Body of pancreas (tissue), 4 donors: ENCODE measurements around the gene SLC15A4. TPM values are rescaled to one million over a fixed set of nuclear protein-coding genes. Genes with fewer than 3 reads are reported as not detected.

Experiments used
- ATAC-seq: fragments of 150-250 bp; one replicate; pipeline ENCODE4 v1.9.1; 2016
- DNase-seq, 4 donors: peaks; one replicate each; pipeline ENCODE4 v3.0.0-alpha.2; 2019
- H3K27ac ChIP-seq, 4 donors: fragments of 200-600 bp; sonication (generic); 1 replicate in 3 of 4; 2 replicates in 1 of 4; pipeline versions ENCODE4 v1.5.1 to v1.6.1; 2016 to 2019; ENCODE audit warnings: mild to moderate bottlenecking in 1 of 4, mixed read lengths in 1 of 4, moderate library complexity in 1 of 4
- H3K27me3 ChIP-seq, 2 donors: fragments of 200-600 bp; sonication (generic); one replicate each; pipeline ENCODE4 v1.6.0; 2016; ENCODE audit warnings: mild to moderate bottlenecking in 1 of 2
- H3K36me3 ChIP-seq, 2 donors: fragments of 200-600 bp; sonication (generic); replicated peaks in 1 of 2; 2 replicates each; pipeline ENCODE4 v1.5.1; 2016; ENCODE audit warnings: low read depth in 2 of 2; ENCODE audit not compliant: insufficient read depth in 1 of 2
- H3K4me1 ChIP-seq: fragments of 200-600 bp; sonication (generic); one replicate; pipeline ENCODE4 v1.6.0; 2016
- H3K4me3 ChIP-seq, 2 donors: fragments of 200-600 bp; sonication (generic); 1 replicate in 1 of 2; 2 replicates in 1 of 2; pipeline ENCODE4 v1.5.1; 2016 to 2019
- H3K9me3 ChIP-seq, 3 donors: fragments of 200-600 bp; sonication (generic); 1 replicate in 2 of 3; 2 replicates in 1 of 3; pipeline ENCODE4 v1.5.1; 2016
- POLR2A ChIP-seq, 3 donors: fragments of 450-650 bp; IDR thresholded peaks; one replicate each; pipeline ENCODE4 v1.6.1; 2016; ENCODE audit warnings: antibody characterized with exemption in 3 of 3, mild to moderate bottlenecking in 2 of 3
- WGBS, 2 donors: methylation state at CpG; one replicate each; pipeline ENCODE4 v1.1.5; 2017; 5-methylcytosine and 5-hydroxymethylcytosine counted together
- intact Hi-C: fragments of 100-400 bp; cut with DNase I; formaldehyde crosslinking; loops from one replicate; pipeline ENCODE4 v1.15.1; 2023
- total RNA-seq, 2 donors: library from RNA; depleted of rRNA; stranded (reverse); fragments of >200 nt; gene quantifications; one replicate each; pipeline ENCODE4 v1.1.0, GENCODE V29; 2016
- TF ChIP-seq, protein P1 (sequence below), 7 experiments: fragments of 450-650 bp in 4 of 7; fragments of 200-600 bp in 3 of 7; sonication (generic) in 3 of 7; IDR thresholded peaks; one replicate each; pipeline ENCODE4 v1.5.1; 2016 to 2019; ENCODE audit warnings: antibody characterized with exemption in 7 of 7

The SLC15A4 gene
- total RNA-seq, 2 donors from 2014 or later = 14.5 to 21.0 TPM

DNA sequence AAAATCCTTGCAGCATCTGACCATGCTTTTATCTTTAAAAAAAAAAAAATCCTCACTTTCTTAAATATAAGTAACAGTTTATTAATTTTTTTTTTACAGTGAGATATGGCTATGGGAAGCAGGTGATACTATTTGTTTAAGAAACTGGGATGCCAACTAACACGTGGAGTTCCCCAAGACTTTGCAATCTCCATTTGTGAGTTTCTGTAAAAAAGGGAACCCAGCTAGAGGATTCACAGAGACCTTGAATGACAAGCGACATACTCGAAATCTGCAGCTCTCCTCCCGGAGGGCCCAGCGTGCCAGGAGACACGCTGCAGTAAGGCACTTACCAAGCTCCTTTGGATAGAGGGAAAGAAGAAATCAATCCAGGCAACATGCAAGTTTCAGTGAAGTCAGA is 30.1 kb downstream of the SLC15A4 start:
- Histone ChIP-seq H3K36me3 (peaks cover 0 to 23% of the 10 kb centered on the region in 2 donors), H3K4me1 (no peaks in the 10 kb centered on the region), H3K27ac (no peak overlapping the region), H3K27me3 (no peaks in the 10 kb centered on the region), H3K4me3 (no peak overlapping the region), H3K9me3 (no peaks in the 10 kb centered on the region)
- intact Hi-C loops = no loop called here
- WGBS, 2 donors = 74 to 84% methylated on average over 6 of the region's 6 CpGs
- no peak for ATAC-seq
- TF ChIP-seq, protein P1, sequence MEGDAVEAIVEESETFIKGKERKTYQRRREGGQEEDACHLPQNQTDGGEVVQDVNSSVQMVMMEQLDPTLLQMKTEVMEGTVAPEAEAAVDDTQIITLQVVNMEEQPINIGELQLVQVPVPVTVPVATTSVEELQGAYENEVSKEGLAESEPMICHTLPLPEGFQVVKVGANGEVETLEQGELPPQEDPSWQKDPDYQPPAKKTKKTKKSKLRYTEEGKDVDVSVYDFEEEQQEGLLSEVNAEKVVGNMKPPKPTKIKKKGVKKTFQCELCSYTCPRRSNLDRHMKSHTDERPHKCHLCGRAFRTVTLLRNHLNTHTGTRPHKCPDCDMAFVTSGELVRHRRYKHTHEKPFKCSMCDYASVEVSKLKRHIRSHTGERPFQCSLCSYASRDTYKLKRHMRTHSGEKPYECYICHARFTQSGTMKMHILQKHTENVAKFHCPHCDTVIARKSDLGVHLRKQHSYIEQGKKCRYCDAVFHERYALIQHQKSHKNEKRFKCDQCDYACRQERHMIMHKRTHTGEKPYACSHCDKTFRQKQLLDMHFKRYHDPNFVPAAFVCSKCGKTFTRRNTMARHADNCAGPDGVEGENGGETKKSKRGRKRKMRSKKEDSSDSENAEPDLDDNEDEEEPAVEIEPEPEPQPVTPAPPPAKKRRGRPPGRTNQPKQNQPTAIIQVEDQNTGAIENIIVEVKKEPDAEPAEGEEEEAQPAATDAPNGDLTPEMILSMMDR (IDR thresholded peaks at IDR 0.05) = no peak
- TF ChIP-seq POLR2A (IDR thresholded peaks at IDR 0.05) = no peak
- DNase-seq = no peak

DNA sequence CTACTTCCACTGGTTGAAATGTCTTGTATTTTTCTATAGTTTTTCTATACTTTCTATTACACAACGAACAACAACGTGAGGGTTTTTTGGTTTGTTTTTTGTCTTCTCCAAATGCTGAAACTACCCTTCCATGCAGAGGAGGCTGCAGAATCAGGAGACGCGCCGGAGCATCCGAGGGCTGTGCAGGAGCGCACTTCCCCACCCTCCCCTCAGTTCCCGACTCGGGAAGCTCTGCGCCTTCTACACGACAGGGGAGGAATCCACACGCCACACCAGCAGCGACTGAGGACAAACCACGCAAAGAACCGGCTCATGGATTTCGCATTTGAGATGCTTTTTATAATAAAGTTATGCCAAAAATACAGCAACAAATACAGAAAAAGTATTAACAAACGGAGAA is 30.9 kb downstream of the SLC15A4 start:
- ATAC-seq = no peak
- no peaks in the 10 kb centered on the region for H3K4me1 ChIP-seq
- intact Hi-C loops = no loop called here
- WGBS, 2 donors = 93 to 97% methylated on average over 17 of the region's 17 CpGs
- H3K27me3 ChIP-seq = no peaks in the 10 kb centered on the region
- no peaks in the 10 kb centered on the region for H3K9me3 ChIP-seq
- TF ChIP-seq, protein P1 (IDR thresholded peaks at IDR 0.05) = no peak
- TF ChIP-seq POLR2A (IDR thresholded peaks at IDR 0.05) = no peak
- DNase-seq = no peak
- H3K4me3 ChIP-seq = no peak overlapping the region
- peaks cover 0 to 19% of the 10 kb centered on the region in 2 donors for H3K36me3 ChIP-seq
- no peak overlapping the region for H3K27ac ChIP-seq

DNA sequence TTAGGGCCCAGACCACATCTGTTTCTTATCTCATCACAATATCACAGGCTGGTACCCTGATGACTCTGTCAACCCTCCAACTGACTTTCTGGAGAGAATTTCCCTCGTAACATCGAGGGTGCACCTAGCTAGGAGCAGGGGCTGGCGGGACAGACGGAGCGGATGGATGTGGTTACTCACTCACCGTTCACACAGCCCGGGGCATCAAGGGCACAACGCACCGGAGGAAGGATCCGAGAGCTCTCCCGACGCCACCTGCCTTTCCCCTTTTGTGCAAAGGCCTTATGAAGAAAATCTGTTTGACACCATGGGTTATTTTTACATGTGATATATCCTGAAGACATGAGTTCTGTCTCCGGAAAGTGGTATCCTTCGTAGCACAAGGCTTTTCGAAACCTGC is 31.4 kb downstream of the SLC15A4 start:
- 88 to 91% methylated on average over 15 of the region's 15 CpGs for WGBS, 2 donors
- H3K36me3 ChIP-seq = peaks cover 0 to 17% of the 10 kb centered on the region in 2 donors
- TF ChIP-seq, protein P1 (IDR thresholded peaks at IDR 0.05) = no peak
- no peak for TF ChIP-seq POLR2A (IDR thresholded peaks at IDR 0.05)
- H3K4me1 ChIP-seq = no peaks in the 10 kb centered on the region
- DNase-seq = no peak
- no peaks in the 10 kb centered on the region for H3K9me3 ChIP-seq
- no peak for ATAC-seq
- intact Hi-C loops = no loop called here
- no peak overlapping the region for H3K4me3 ChIP-seq
- H3K27me3 ChIP-seq = no peaks in the 10 kb centered on the region
- no peak overlapping the region for H3K27ac ChIP-seq

DNA sequence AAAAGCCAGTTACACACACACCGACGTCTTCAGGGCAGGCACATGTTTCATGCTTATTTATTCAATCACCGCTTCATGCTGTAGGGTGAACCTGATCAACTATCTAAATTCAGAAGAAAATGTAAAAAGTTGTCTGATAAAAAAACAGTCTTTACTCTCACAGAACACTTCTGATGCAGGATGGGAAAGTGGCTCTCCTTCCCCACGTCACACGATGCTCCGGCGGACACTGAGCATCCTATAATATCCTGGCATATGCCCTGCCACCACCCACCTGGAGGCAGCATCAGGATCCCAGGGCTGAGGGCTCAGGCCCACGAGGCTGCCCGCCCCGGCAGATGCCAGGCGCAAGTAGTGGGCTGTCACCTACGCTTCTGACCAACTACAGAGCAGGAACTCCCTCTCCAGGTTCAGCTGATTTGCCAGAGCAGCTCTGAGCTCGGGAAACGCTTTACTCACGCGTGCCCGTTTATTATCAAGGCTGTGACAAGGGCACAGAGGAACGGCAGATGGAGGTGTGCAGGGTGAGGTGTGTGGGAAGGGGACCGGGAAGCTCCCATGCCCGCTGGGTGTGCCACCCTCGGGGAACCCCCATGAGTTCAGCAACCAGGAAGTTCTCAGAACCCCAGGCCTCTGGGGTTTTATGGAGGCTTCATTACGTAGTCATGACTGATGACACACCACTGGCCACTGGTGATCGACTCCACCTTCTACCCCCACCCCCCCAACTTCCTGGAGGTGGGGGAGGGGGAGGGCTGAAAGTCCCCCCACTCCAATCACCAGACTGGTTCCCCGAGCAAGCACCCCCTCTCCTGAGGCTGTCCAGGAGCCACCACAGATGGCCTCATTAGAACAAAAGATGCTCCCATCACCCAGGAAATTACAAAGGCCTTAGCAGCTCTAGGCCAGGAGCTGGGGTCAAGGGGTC is 32.1 kb downstream of the SLC15A4 start:
- H3K4me3 ChIP-seq = no peak overlapping the region
- no peaks in the 10 kb centered on the region for H3K9me3 ChIP-seq
- 81 to 92% methylated on average over 15 to 24 of the region's 24 CpGs for WGBS, 2 donors
- H3K36me3 ChIP-seq = peaks cover 0 to 17% of the 10 kb centered on the region in 2 donors
- DNase-seq (no peak), ATAC-seq (no peak)
- H3K27ac ChIP-seq = no peak overlapping the region
- intact Hi-C loops = no loop called here
- H3K4me1 ChIP-seq = no peaks in the 10 kb centered on the region
- TF ChIP-seq, protein P1 (IDR thresholded peaks at IDR 0.05) = no peak
- no peak for TF ChIP-seq POLR2A (IDR thresholded peaks at IDR 0.05)
- H3K27me3 ChIP-seq = no peaks in the 10 kb centered on the region
